Stimulated activated naive CD8-positive, alpha-beta T cell treated with anti-CD3 and anti-CD28 coated beads, Interleukin-15, Interleukin-2, amounts not matched to agents 100 ng/mL and 50 ng/mL, for 24 hours (primary cell): ENCODE results near the gene CCDC185.

ENCODE experiments used
- H3K27ac Mint-ChIP-seq: one replicate; pipeline ENCODE4 v1.8.0; 2021; ENCODE audit warnings: mild to moderate bottlenecking, mixed read lengths
- H3K27me3 Mint-ChIP-seq: one replicate; pipeline ENCODE4 v1.8.0; 2021; ENCODE audit warnings: mixed read lengths
- H3K36me3 Mint-ChIP-seq: one replicate; pipeline ENCODE4 v1.8.0; 2021; ENCODE audit warnings: low read depth, mixed read lengths
- H3K4me1 Mint-ChIP-seq: one replicate; pipeline ENCODE4 v1.8.0; 2021; ENCODE audit warnings: low read depth, mixed read lengths
- H3K4me3 Mint-ChIP-seq: one replicate; pipeline ENCODE4 v1.8.0; 2021; ENCODE audit warnings: mild to moderate bottlenecking, mixed read lengths
- H3K9me3 Mint-ChIP-seq: one replicate; pipeline ENCODE4 v1.8.0; 2021; ENCODE audit warnings: mixed read lengths

The CCDC185 gene

GRCh38 chr1:223411309-223411708, 18.1 kb downstream of the CCDC185 start:
- Mint-ChIP-seq H3K27me3 (no peaks in the 10 kb centered on the region), H3K27ac (no peak overlapping the region), H3K36me3 (no peaks in the 10 kb centered on the region), H3K4me1 (no peaks in the 10 kb centered on the region), H3K9me3 (no peaks in the 10 kb centered on the region), H3K4me3 (no peak overlapping the region)

GRCh38 chr1:223411710-223412109, 18.5 kb downstream of the CCDC185 start:
- Mint-ChIP-seq H3K9me3 (no peaks in the 10 kb centered on the region), H3K27ac (no peak overlapping the region), H3K4me3 (no peak overlapping the region), H3K36me3 (no peaks in the 10 kb centered on the region), H3K27me3 (no peaks in the 10 kb centered on the region), H3K4me1 (no peaks in the 10 kb centered on the region)

GRCh38 chr1:223413216-223413615, 20.0 kb downstream of the CCDC185 start:
- Mint-ChIP-seq H3K27ac (no peak overlapping the region), H3K4me3 (no peak overlapping the region), H3K27me3 (no peaks in the 10 kb centered on the region), H3K9me3 (no peaks in the 10 kb centered on the region), H3K4me1 (no peaks in the 10 kb centered on the region), H3K36me3 (no peaks in the 10 kb centered on the region)

- Mint-ChIP-seq H3K36me3 (no peaks in the 10 kb centered on the region), H3K4me1 (no peaks in the 10 kb centered on the region), H3K27me3 (no peaks in the 10 kb centered on the region), H3K27ac (no peak overlapping the region), H3K9me3 (no peaks in the 10 kb centered on the region), H3K4me3 (no peak overlapping the region)
Observed at GRCh38 chr1:223417444-223417843, 24.2 kb downstream of the CCDC185 start.

- H3K36me3 Mint-ChIP-seq: no peaks in the 10 kb centered on the region
- no peaks in the 10 kb centered on the region for H3K27me3 Mint-ChIP-seq
- no peak overlapping the region for H3K4me3 Mint-ChIP-seq
- H3K4me1 Mint-ChIP-seq: no peaks in the 10 kb centered on the region
- no peak overlapping the region for H3K27ac Mint-ChIP-seq
- H3K9me3 Mint-ChIP-seq: no peaks in the 10 kb centered on the region
Observed at GRCh38 chr1:223417903-223418663, 24.9 kb downstream of the CCDC185 start.

- H3K27ac Mint-ChIP-seq: no peak overlapping the region
- H3K36me3 Mint-ChIP-seq: no peaks in the 10 kb centered on the region
- no peaks in the 10 kb centered on the region for H3K27me3 Mint-ChIP-seq
- H3K4me1 Mint-ChIP-seq: no peaks in the 10 kb centered on the region
- H3K4me3 Mint-ChIP-seq: no peak overlapping the region
- no peaks in the 10 kb centered on the region for H3K9me3 Mint-ChIP-seq
Observed at GRCh38 chr1:223419115-223419514, 25.9 kb downstream of the CCDC185 start.

GRCh38 chr1:223419561-223419960, 26.3 kb downstream of the CCDC185 start:
- Mint-ChIP-seq H3K4me3 (no peak overlapping the region), H3K9me3 (no peaks in the 10 kb centered on the region), H3K27ac (no peak overlapping the region), H3K27me3 (no peaks in the 10 kb centered on the region), H3K4me1 (no peaks in the 10 kb centered on the region), H3K36me3 (no peaks in the 10 kb centered on the region)

GRCh38 chr1:223421025-223421424, 27.8 kb downstream of the CCDC185 start:
- Mint-ChIP-seq H3K27me3 (no peaks in the 10 kb centered on the region), H3K36me3 (no peaks in the 10 kb centered on the region), H3K4me3 (no peak overlapping the region), H3K27ac (no peak overlapping the region), H3K4me1 (no peaks in the 10 kb centered on the region), H3K9me3 (no peaks in the 10 kb centered on the region)

- H3K27ac Mint-ChIP-seq: no peak overlapping the region
- no peak overlapping the region for H3K4me3 Mint-ChIP-seq
- no peaks in the 10 kb centered on the region for H3K36me3 Mint-ChIP-seq
- H3K9me3 Mint-ChIP-seq: no peaks in the 10 kb centered on the region
- no peaks in the 10 kb centered on the region for H3K27me3 Mint-ChIP-seq
- H3K4me1 Mint-ChIP-seq: no peaks in the 10 kb centered on the region
Observed at GRCh38 chr1:223421676-223422075, 28.5 kb downstream of the CCDC185 start.

- no peaks in the 10 kb centered on the region for H3K36me3 Mint-ChIP-seq
- H3K27ac Mint-ChIP-seq: no peak overlapping the region
- H3K9me3 Mint-ChIP-seq: no peaks in the 10 kb centered on the region
- no peaks in the 10 kb centered on the region for H3K4me1 Mint-ChIP-seq
- H3K4me3 Mint-ChIP-seq: no peak overlapping the region
- H3K27me3 Mint-ChIP-seq: no peaks in the 10 kb centered on the region
Observed at GRCh38 chr1:223422911-223423310, 29.7 kb downstream of the CCDC185 start.

GRCh38 chr1:223423641-223424233, 30.5 kb downstream of the CCDC185 start:
- H3K4me1 Mint-ChIP-seq: no peaks in the 10 kb centered on the region
- no peaks in the 10 kb centered on the region for H3K36me3 Mint-ChIP-seq
- no peaks in the 10 kb centered on the region for H3K27me3 Mint-ChIP-seq
- H3K27ac Mint-ChIP-seq: no peak overlapping the region
- no peak overlapping the region for H3K4me3 Mint-ChIP-seq
- H3K9me3 Mint-ChIP-seq: peaks cover 4% of the 10 kb centered on the region

- Mint-ChIP-seq H3K27ac (no peak overlapping the region), H3K4me3 (no peak overlapping the region), H3K36me3 (no peaks in the 10 kb centered on the region), H3K9me3 (peaks cover 4% of the 10 kb centered on the region), H3K4me1 (no peaks in the 10 kb centered on the region), H3K27me3 (no peaks in the 10 kb centered on the region)
Observed at GRCh38 chr1:223425550-223425949, 32.3 kb downstream of the CCDC185 start.

- H3K27me3 Mint-ChIP-seq: no peaks in the 10 kb centered on the region
- H3K27ac Mint-ChIP-seq: no peak overlapping the region
- peaks cover 4% of the 10 kb centered on the region for H3K9me3 Mint-ChIP-seq
Observed at GRCh38 chr1:223426936-223427335, 33.7 kb downstream of the CCDC185 start.

GRCh38 chr1:223429313-223429731, 36.1 kb downstream of the CCDC185 start:
- Mint-ChIP-seq H3K9me3 (peaks cover 4% of the 10 kb centered on the region), H3K27ac (no peak overlapping the region), H3K36me3 (no peaks in the 10 kb centered on the region), H3K27me3 (no peaks in the 10 kb centered on the region), H3K4me1 (no peaks in the 10 kb centered on the region), H3K4me3 (no peak overlapping the region)

More at GRCh38 chr1:223426936-223427335, 33.7 kb downstream of the CCDC185 start:
- Mint-ChIP-seq H3K4me3 (no peak overlapping the region), H3K4me1 (no peaks in the 10 kb centered on the region), H3K36me3 (no peaks in the 10 kb centered on the region)

GRCh38 chr1:223429821-223430220, 36.6 kb downstream of the CCDC185 start:
- Mint-ChIP-seq H3K9me3 (peaks cover 4% of the 10 kb centered on the region), H3K27ac (no peak overlapping the region), H3K36me3 (no peaks in the 10 kb centered on the region), H3K4me3 (no peak overlapping the region), H3K27me3 (no peaks in the 10 kb centered on the region), H3K4me1 (no peaks in the 10 kb centered on the region)

- Mint-ChIP-seq H3K4me3 (no peak overlapping the region), H3K27ac (no peak overlapping the region), H3K4me1 (no peaks in the 10 kb centered on the region), H3K9me3 (peaks cover 4% of the 10 kb centered on the region), H3K36me3 (no peaks in the 10 kb centered on the region), H3K27me3 (no peaks in the 10 kb centered on the region)
Observed at GRCh38 chr1:223430236-223430635, 37.0 kb downstream of the CCDC185 start.
